Activated T-helper 17 cell treated with anti-CD3 and anti-CD28 coated beads, Interleukin-2, amount 50 U/mL, for 72 hours (primary cell): ENCODE measurements around the gene LLPH. TPM values are rescaled to one million over a fixed set of nuclear protein-coding genes. Genes with fewer than 3 reads are reported as not detected.

Experiments used
- total RNA-seq, 2 donors: library from RNA; stranded (reverse); gene quantifications; one replicate each; pipeline ENCODE4 v1.2.3, GENCODE V29; 2022

Gene LLPH
- total RNA-seq, 2 donors from 2014 or later = 20.6 to 37.0 TPM

Other genes starting within 250 kb of the LLPH start
- gene TMBIM4, start 39.2 kb upstream of the LLPH start, total RNA-seq = 10 to 100 TPM; 41.5 to 48.9 TPM
- gene IRAK3, start 58.5 kb upstream of the LLPH start, total RNA-seq = 1 to 10 TPM; 1.4 to 1.8 TPM
- gene HELB, start 171.7 kb upstream of the LLPH start, total RNA-seq = 10 to 100 TPM; 21.9 to 40.1 TPM